ENCODE results near the gene SMG1. TPM values are rescaled to one million over a fixed set of nuclear protein-coding genes. Genes with fewer than 3 reads are reported as not detected.

SMG1 gene
- total RNA-seq, 1 experiment from 2014 or later, result 96.4 TPM

DNA sequence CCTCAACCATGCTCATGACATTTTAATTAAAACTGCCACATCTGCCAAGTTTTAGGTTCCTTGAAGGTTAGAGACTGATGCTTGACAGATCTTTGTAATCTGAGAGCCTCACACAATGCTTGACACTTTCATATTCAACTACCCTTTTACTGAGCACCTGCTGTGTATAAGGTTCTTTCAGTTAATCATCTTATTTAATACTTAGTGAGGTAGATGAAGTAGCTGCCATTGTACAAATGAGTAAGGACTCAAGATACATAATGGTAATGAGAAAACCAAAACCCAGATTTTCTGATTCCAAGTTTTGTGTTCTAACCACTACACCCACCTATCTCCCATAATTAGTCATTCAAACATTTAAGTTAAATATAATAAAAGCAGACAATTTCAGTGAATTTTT lies 89.5 kb downstream of the SMG1 start:
- H3K79me2 ChIP-seq (ENCODE audit: insufficient read depth, low read length), result no peaks in the 10 kb centered on the region
- H3K4me1 ChIP-seq (ENCODE audit: insufficient read depth, low read length), result no peaks in the 10 kb centered on the region
- no peak overlapping the region for H4K5ac ChIP-seq (ENCODE audit: insufficient read length, low read depth, low read length)
- H3K4ac ChIP-seq (ENCODE audit: low read depth, low read length), result no peak overlapping the region
- no peaks in the 10 kb centered on the region for H3K9me3 ChIP-seq (ENCODE audit: control insufficient read depth, low read depth, low read length)
- H2BK20ac ChIP-seq (ENCODE audit: low read depth, low read length, poor library complexity, severe bottlenecking), result no peak overlapping the region
- H3K14ac ChIP-seq (ENCODE audit: insufficient read depth, low read length), result no peak overlapping the region
- H2AFZ ChIP-seq (ENCODE audit: low read length), result no peak overlapping the region
- no peaks in the 10 kb centered on the region for H3K79me1 ChIP-seq (ENCODE audit: insufficient read depth, low read depth, low read length, poor library complexity, severe bottlenecking)
- H3K27ac ChIP-seq (ENCODE audit: insufficient read length, low read depth, low read length), result no peak overlapping the region
- H3K27me3 Mint-ChIP-seq (ENCODE audit: low read depth), result no peaks in the 10 kb centered on the region
- H3K18ac ChIP-seq (ENCODE audit: insufficient read length, low read depth, low read length), result no peak overlapping the region
- peaks cover 0 to 9% of the 10 kb centered on the region in 2 experiments; a peak in 2 of 4 replicates for H3K4me1 Mint-ChIP-seq
- no peak overlapping the region for H2BK15ac ChIP-seq (ENCODE audit: low read depth, low read length)
- no peak for DNase-seq
- no peak overlapping the region for H3K9ac ChIP-seq (ENCODE audit: extremely low read depth, insufficient read length, low read length)
- no peaks in the 10 kb centered on the region for H3K9me3 Mint-ChIP-seq
- H2BK120ac ChIP-seq (ENCODE audit: low read depth, low read length, poor library complexity, severe bottlenecking), result no peak overlapping the region
- no peak overlapping the region for H2BK12ac ChIP-seq (ENCODE audit: insufficient read length, low read depth, low read length)
- H3K23me2 ChIP-seq (ENCODE audit: insufficient read length, low read depth, low read length, poor library complexity, severe bottlenecking), result no peaks in the 10 kb centered on the region
- H4K8ac ChIP-seq (replicated peaks; ENCODE audit: insufficient read length, low read depth, low read length), result no peak overlapping the region
- H2BK5ac ChIP-seq (ENCODE audit: insufficient read length, low read length), result no peak overlapping the region
- TF ChIP-seq, protein P1, sequence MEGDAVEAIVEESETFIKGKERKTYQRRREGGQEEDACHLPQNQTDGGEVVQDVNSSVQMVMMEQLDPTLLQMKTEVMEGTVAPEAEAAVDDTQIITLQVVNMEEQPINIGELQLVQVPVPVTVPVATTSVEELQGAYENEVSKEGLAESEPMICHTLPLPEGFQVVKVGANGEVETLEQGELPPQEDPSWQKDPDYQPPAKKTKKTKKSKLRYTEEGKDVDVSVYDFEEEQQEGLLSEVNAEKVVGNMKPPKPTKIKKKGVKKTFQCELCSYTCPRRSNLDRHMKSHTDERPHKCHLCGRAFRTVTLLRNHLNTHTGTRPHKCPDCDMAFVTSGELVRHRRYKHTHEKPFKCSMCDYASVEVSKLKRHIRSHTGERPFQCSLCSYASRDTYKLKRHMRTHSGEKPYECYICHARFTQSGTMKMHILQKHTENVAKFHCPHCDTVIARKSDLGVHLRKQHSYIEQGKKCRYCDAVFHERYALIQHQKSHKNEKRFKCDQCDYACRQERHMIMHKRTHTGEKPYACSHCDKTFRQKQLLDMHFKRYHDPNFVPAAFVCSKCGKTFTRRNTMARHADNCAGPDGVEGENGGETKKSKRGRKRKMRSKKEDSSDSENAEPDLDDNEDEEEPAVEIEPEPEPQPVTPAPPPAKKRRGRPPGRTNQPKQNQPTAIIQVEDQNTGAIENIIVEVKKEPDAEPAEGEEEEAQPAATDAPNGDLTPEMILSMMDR (conservative IDR thresholded peaks at IDR 0.05), result no peak
- no peak overlapping the region for H3T11ph ChIP-seq (ENCODE audit: low read length)
- no peak overlapping the region for H3K27ac Mint-ChIP-seq
- H3K23ac ChIP-seq (ENCODE audit: insufficient read length, low read depth, low read length), result no peak overlapping the region
- no peak overlapping the region for H3K4me2 ChIP-seq (ENCODE audit: insufficient read depth, insufficient read length, low read length)
- no peaks in the 10 kb centered on the region for H4K20me1 ChIP-seq (ENCODE audit: control insufficient read depth, insufficient read depth, insufficient read length)
- H3K27me3 ChIP-seq (ENCODE audit: insufficient read depth, low read length), result no peaks in the 10 kb centered on the region
- no peak overlapping the region for H4K91ac ChIP-seq (ENCODE audit: insufficient read length, low read depth, low read length)
- no peak overlapping the region for H2AK5ac ChIP-seq (ENCODE audit: insufficient read length, low read length)
- H3K56ac ChIP-seq (ENCODE audit: insufficient read length, low read depth, low read length), result no peak overlapping the region
- H3K4me3 Mint-ChIP-seq, result no peak overlapping the region
- H3K36me3 Mint-ChIP-seq (ENCODE audit: insufficient read depth in 1 of 3, low read depth in 3 of 3), result peaks cover 42 to 94% (median 90%) of the 10 kb centered on the region in 3 experiments
